IMR-90 (cell line): Measurements from ENCODE around the gene GRAMD2A.

ENCODE experiments used
- CTCF ChIP-seq: conservative IDR thresholded peaks from 2 replicates; pipeline ENCODE4 v1.5.1; 2012; ENCODE audit warnings: mild to moderate bottlenecking, low read depth, low read length, improper control_type of control experiment
- POLR2A ChIP-seq: IDR thresholded peaks from 2 replicates; pipeline ENCODE4 v1.6.1; 2012; ENCODE audit warnings: mild to moderate bottlenecking, low read depth, low read length

GRCh38 chr15:72180761-72181324, 16.7 kb downstream of the GRAMD2A start:
- TF ChIP-seq CTCF (no peak), POLR2A (no peak)
